Spleen (tissue), 7 donors: ENCODE measurements around the gene CCDC70.

Experiments used
- CTCF ChIP-seq, 11 experiments: fragments of 200-600 bp in 7 of 11; fragments of 450-650 bp in 4 of 11; sonication (generic) in 4 of 11; IDR thresholded peaks in 8 of 11; conservative IDR thresholded peaks in 3 of 11; 1 replicate in 7 of 11; 2 replicates in 4 of 11; pipeline versions ENCODE4 v1.4.0 to v1.8.0; 2016 to 2021; ENCODE audit warnings: antibody characterized with exemption in 11 of 11, inconsistent platforms in 4 of 11, mild to moderate bottlenecking in 1 of 11
- POLR2A ChIP-seq, 3 donors: fragments of 450-650 bp; IDR thresholded peaks; one replicate each; pipeline ENCODE4 v1.5.1; 2017; ENCODE audit warnings: antibody characterized with exemption in 3 of 3, mild to moderate bottlenecking in 1 of 3
- POLR2AphosphoS5 ChIP-seq, 3 donors: sonication (generic); formaldehyde crosslinking; IDR thresholded peaks; one replicate each; pipeline ENCODE4 v1.5.1; 2017; ENCODE audit warnings: antibody characterized with exemption in 3 of 3
- donor health status: DM: no; HTN: no; CAD: no; lungs with moderate emphysema.
- donor health status: DM: no; HTN: no; CAD: no.
- donor health status: DM: no; HTN: no; CAD: no.

DNA sequence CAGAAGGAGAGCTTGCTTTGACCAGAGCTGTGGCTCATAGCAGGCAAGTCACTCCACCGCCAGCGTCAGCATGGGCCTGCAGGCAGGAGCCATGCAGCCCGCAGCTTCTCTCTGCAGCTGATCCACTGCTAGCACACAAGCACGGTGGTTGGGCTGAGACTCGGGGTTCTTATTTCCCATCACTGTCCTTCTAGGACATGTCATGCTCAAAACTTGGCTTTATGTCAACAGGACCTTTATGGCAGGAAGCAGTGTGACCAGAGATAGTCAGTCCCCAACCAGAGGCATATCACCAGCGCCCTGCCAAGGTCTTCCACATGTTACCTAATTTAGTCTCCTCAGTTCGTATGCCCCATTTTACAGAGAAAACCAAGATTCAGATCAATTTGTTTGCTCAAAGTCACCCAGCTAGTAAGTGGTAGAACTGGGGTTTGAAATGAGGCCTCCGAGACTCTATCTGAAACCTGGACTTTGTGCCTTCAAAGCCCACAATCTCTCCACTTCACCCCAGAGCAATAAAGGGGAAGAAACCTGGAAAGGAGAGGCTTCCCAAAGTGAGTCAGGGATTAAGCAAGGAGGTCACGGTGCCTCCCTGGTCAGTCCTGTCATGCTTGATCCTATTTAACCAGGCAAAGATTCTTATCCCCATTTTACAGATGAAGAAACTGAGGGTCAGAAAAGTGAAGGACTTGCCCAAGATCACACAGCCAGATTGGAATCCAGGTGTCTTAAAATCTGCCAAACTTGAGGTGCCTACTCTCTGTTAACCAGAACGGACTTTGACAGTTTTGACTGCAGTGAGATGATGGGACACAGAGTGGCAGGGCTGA, 21.8 kb upstream of the CCDC70 start:
- no peak for TF ChIP-seq CTCF (IDR thresholded peaks at IDR 0.05 in 8 of 11, conservative IDR thresholded peaks at IDR 0.05 in 3 of 11)
- TF ChIP-seq POLR2A (IDR thresholded peaks at IDR 0.05): no peak
- no peak for TF ChIP-seq POLR2AphosphoS5 (IDR thresholded peaks at IDR 0.05)
